HG02870 (cell line): Measurements from ENCODE around the gene PDCD1LG2.

Experiments
- ATAC-seq: cut with Tn5 transposase; IDR thresholded peaks from one replicate; pipeline ENCODE4 v1.9.1; 2021; ENCODE audit warnings: mild to moderate bottlenecking, moderate library complexity; ENCODE audit not compliant: unreplicated experiment

Gene PDCD1LG2

DNA sequence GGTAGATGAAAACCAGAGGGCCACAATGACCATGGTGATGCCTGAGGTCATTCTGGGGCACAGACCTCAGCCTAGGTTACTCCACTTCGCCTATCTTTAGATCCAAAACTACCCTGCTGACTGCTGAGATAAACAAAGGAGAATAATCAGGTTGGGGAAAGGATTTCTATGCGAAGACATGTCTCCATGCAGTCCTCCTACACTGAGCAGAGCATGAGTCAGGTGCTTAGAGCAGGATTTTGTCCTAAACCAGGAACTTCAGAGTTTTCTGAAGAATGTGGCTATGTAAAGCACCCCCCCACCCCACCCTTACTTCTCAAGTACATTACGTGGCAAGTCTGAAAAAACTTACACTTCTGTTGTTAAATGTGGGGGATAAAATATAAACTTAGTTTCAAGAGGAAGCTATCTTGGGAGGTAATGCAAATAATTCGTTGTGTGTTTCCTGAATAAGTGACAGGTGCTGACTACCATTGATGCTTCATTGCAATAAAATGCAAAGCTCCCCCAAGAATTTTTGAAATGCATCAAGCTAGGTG is 19.4 kb downstream of the PDCD1LG2 start:
- ATAC-seq, result peak; percentile 57

DNA sequence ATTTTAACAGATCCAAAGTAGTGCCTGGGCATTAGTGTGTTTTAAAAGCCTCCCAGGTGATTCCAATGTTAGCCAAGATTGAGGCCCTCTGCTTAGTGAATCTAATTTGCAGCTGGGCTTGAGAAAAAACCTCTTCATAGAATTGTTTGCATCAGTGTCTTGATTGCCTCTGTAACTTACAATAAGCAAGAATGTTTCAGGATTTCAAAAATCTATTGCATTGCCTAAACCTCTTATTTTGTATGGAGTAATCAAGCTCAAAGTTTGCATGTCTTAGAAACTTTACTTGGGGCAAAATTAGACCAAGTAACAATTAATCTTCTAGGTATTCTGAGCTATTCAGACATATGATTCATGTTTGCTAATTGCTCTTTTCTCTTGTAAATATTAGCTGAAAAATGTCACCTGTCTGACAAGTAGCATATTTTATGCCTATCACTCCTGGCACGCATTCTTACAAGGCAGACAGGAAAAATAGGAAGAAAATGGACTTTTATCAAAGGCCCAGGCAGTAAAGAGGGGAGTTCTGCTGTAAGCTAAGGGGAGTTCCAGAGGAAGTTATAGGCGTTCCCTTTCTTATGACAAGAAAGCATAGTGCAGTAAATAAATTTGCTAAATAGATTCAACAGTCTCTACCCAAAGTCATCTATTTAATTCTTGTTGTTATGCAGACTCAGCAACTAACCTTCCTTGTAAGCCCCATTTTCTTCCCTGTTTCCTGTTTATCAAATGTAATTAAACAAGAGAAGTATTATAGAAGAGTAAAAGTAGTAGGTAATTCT is 21.0 kb downstream of the PDCD1LG2 start:
- no peak for ATAC-seq

DNA sequence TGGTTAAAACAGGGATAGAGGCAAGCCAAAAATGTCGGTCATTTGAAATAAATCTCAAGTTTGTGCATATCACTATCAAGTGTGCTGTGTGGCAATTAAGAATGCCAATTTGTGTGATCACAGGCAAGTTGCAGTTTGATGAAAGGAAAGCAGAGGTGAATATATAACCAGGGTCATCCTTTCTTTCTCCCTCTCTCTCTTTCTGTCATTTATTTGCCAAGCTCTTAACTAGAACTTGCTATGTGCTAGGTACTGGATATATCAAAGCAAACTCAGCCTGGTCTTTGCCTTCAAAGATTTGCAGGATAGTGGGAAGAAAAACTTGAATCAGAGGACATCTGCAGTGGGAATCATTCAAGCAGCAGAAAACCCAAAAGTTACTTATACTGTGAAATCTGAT is 22.0 kb downstream of the PDCD1LG2 start:
- ATAC-seq, result no peak

DNA sequence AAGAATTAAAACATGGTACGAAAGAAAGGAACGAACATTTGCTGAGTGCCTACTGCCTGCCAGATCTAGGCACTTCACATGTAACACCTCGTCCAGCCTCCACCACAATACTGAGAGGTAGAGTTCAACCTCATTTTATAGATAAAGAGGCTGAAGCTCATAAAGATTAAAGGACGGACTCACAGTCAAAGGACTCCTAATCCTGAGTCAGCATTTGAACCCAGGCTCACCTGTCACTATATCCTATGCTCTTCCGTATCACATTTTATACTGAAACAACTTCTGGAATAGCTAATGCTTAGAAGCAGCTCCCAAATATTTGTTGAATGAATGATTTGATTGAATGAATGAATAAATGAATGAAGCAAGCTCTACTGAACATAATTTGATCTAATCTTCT is 22.5 kb downstream of the PDCD1LG2 start:
- ATAC-seq, result no peak

DNA sequence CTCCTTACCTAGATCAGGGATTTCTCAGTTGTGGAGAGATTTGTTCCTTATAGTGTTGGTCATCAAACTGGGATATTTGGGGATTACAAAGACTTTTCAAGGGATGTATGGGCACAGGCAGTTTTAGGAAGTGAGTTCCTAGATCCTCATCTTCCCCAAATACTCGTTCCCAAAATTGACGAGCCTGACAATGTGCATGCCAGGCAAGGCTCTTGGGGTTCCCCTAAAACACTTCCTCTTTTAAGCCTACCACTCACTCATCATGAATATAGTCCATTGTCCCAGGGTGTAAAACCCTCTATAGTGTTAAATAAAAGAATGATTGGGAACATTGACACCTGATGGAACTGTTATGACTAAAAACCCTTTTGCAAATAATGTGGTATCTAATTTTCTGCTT is 26.4 kb downstream of the PDCD1LG2 start:
- ATAC-seq, result peak; percentile 53

DNA sequence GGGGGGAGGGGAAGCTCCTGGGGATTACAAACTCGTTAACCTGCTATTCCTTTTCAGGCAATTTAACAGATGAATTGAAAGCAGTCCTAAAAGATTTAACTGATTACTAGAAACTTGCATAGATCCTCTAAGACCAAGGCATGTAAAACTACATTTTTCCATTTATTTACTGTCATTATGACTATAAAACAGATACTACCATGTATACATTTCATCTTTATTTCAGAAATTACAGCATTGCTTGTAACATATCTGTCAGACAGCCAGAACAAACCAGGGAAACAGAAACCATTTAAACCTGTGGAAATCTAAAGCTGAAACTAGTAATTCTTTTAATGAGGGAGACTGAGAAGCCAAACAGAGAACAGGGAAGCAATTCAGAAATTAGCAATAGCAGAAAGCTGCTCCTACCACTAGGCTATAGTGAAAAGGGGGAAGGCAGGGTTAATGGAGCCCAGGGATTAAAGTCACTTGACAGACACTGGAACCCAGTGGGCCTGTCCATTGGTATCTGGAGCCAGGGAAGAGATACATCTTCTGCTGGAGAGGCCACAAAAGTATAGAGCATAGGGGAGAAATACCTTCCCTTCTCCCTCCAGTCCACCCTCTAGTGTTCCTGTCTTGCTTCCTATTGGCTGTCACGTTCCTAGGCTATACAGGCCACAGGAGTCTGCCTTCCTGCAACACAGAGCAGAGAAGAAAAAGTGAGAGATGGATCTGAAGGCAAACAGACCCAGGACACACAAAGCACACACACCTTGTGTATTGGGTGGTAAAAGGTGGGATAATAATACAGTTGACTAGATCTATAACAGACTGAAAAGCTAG is 33.8 kb downstream of the PDCD1LG2 start:
- ATAC-seq, result no peak

DNA sequence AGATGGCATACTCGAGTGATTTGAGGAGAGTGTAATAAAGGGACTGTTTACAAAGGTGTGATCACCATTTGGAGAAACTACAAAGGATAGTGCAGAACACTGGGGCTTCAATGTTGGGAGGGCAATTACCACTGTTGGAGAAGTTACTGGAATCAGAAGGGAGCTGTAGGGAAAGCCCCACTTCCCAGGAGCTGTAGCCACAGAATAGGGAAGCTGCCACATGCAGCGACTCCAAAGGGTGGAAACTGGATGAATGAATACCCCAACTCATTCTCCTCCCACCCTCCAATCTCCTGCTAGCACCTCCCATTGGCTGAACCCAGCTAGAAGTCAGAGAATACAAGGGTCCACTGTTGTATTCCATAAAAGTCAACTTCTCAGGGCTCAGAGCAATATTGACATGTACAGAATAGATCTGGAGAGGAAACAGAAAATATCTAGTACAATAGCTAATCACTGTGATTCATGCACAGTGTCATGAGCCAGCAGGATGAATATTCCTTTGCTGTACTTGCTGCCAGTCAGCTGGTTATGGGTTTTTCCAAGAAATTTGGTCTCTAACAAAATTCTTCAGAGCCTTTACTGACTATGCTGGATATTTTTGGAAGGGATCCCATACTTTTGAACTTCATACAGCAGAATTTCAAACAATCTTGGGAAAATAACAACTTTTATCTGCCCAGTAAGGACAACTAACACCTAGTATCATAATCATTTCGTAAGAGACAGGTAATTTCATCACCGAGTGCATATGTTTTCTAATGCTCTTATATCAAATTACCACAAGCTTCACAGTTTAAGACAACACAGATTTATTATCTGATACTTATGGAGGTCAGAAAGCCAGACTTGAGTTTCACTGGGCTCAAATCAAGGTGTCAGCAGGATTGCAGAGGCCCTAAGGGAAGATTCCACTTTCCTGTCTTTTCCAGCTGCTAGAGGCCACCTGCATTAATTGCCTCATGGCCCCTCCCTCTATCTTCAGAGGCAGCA is 39.6 kb downstream of the PDCD1LG2 start:
- ATAC-seq, result no peak

DNA sequence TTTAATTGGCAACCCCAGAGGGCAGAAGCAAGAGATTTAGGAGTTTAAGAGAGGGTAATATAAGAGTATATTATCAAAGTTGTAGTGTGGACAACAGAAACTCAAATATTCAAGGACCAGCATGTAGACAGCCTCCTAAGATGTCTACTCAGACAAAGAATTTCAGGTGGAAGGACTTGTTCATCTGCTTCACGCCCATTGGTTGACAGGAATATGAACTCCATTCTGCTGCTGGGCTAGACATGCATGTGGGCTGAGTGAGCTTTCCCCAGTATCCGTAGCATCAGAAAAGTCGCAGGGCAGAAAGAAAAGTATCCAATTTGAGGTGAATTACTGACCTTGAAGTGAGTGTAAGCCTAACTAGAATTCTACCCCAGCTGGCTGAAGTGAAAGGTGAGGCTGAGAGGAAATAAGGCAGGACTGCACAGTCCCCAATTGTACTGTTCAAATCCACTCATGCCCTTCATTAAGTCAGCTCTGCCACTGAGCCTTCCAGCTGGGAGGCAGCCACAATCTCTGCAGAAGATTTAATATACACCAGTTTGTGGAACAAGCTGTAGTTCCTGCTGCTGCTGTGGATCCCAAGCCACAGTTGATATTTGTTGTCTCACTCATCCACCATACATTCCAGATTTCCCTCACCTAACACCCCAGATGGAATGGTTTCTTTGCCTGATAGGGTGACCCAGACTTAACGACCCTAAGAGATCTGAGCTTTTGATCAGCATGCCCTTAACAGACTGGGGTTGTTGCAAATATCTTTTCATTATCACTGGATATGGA is 41.2 kb downstream of the PDCD1LG2 start:
- no peak for ATAC-seq

DNA sequence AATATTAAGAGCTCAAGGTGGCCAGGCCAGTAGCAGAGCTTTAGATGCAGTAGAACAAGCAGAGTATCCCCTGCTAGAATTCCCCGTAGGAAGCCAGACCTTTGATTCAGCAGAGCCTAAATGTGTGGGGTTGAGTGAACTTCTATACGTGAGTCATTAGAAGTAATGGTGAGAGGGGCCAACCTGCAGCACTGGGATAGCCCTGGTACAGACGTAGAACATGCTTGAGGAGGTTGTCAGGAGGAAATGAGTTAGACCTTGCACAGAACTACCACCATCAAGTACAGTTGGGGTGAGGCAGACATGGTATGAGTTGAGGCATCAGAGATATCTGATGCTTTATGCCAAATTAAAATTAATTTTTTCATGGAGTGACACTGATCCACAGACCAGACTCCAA is 42.0 kb downstream of the PDCD1LG2 start:
- no peak for ATAC-seq

DNA sequence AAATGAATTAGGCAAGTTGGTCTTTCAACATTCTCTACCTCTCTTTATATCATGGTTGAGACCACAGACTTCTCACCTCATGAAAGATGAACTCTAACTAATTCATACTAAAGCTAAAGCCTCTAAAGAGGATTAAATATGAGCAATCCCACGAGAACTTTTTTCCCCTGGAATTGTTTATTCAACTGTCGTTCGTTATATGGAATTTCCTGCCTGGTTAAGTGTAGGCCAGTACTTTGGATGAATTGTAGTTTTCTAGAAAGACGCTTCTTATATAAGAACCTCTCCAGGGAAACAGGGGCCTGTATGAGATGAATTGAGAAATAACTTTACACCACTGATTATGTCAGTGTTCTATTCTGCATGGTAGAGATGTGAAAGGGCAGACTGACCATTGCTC is 42.9 kb downstream of the PDCD1LG2 start:
- ATAC-seq, result no peak

DNA sequence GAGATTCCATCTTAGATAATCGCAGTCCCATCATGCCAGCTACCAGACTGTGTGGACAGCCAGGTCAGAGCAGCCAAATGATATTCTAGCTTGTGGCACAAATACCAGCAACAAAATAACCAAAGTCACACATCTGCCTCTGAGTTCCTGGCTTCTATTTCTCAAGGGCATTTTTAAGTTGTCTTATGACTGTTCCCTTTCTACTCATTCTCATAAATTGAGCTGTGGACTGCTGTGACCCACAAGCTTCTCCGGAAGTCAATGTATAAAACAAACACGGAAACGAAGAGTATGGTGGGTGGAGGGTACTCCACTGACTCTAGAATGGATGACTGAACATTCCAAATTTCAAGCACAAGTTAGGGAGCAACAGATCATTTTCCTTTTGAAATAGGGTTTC is 43.9 kb downstream of the PDCD1LG2 start:
- peak; percentile 71 for ATAC-seq

DNA sequence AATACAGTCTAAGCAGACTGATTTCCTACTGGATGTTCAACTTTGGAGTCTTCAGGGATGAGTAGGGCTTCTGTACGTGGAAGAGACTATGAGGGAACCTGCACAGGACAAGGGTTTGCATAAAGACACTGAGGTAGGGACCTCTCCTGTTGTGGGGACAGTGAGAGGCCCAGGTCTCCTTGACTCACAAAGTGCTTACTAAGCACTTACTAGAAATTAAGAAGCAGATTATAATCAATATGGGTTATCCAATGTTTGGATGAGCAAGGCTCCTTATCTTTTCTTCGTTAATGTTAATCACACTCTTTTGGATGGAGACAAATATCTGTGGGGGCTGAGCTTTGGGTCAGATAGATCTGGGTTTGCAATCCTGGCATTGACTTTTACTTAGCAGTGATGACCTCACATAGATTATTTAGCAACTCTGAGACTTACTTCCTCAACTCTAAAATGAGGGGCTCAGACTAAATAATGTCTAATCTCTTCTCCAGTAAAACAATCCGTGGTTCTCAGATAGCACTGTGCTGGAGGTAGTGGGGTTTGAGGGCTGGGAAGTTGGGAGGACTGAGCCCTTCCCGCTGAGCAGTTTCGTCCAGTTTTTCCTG is 45.9 kb downstream of the PDCD1LG2 start:
- ATAC-seq, result no peak

DNA sequence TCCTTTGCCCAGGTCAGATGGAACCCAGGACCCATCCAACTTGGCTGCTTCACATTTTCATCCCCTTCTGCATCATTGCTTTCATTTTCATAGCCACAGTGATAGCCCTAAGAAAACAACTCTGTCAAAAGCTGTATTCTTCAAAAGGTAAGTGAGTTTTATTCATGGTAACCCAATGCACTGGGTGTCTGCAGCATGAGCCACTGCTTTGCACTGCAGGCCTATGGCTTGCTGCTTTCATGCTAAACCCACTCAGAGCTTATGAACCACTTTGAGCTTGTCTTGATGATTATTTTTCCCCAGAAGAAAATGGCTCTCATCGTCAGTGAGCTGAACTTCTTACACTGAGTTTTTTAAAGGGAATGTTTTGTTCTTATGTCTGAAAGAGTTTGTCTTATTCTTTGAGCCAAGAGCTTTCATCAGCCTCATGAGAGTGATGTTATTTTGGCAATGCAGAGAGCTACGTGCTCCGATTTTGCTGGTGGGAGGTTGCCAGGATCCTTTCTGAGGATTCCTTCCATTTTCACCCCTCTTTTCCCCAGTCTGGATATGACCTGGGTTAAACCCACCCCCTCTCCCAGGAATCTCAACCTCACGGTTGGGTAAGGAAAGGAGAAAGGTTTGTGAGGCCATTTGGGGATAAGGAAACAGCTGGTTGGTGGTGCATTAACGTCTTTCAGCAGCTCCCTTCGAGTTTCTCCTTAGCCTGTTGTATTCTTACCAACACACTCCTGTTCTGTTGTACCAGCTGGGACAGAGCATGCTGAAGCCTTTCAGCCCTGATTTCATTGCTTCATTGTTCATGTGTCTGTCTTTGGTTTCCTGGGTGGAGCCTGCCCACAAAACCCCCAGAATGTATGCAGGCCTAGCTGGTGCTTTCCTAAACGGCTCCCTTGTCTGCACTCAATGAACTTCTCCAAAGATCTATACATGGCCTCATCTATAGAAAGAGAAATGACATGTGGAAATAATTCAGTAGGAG is 47.6 kb downstream of the PDCD1LG2 start:
- ATAC-seq, result peak; percentile 56

DNA sequence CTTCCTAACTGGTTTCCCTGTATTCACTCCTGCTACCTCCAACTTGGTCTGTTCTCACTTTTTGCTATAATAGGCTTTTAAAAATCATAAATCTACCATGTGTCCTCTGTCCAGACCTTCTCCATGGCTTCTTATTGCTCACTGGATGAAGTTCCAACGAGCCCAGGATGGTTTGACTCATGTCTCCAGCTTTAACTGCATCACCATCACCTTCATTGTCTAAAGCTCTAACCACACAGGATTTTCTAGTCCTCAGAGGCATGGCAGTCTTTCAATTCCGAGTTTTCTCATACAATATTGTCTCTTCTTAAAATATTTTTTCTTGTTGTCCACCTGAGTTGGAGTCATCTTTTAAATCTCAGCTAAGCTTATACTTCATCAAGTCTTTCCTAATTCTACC is 49.3 kb downstream of the PDCD1LG2 start:
- no peak for ATAC-seq

DNA sequence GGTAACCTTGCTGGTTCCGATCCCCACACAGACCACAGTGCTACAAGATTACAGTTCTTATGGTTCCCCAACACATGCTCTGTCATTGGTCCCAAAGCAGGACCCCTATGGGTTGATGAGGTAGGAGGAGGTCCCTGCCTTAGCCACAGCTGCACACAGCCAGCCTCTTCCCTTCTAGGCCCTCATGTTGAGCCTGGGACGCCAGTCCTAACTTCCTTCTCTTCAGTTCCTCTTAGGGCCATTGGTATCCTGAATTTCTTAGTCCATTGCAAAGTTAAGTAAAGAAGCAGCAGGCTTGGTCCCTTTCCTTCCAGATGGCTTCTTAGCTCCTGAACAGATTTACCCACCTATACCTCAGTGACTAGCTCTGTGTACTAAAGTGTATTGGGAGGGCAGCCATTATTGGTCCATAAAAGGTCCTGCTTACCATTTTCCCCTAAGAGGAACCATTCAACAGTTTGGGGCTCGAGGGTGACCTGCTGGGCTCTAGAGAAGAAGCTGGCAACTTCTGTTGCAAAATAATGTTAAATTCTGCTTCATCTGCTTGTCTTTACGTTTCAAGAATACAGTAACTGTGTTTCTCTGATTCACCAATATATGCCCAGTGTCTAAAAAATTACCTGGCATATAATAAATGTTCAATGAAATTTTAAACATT is 50.2 kb downstream of the PDCD1LG2 start:
- no peak for ATAC-seq

DNA sequence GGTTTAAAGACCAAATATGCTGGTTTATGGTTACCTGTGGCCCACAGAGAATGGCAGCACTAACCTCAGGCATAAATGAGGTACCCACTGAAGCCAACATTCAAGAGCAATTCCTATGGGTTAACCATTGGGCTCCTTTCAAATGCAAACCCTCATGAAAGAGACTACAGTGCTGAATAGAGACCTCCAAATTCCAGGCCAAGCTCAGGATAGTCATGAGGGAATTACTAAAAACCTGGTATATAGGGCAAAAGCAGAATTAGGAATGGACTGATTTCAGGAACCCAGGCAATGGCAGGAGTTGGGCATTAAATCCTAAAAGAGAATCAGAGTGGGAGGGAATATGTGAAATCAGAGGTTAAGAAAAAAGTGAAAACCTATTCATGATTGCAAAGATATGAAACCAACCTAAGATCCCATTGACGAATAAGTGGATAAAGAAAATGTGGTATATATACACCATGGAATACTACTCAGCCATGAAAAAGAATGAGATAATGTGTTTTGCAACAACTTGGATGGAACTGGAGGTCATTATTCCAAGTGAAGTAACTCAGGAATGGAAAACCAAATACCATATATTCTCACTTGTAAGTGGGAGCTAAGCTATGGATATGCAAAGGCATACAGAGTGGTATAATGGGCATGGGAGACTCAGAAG is 51.6 kb downstream of the PDCD1LG2 start:
- ATAC-seq, result no peak

DNA sequence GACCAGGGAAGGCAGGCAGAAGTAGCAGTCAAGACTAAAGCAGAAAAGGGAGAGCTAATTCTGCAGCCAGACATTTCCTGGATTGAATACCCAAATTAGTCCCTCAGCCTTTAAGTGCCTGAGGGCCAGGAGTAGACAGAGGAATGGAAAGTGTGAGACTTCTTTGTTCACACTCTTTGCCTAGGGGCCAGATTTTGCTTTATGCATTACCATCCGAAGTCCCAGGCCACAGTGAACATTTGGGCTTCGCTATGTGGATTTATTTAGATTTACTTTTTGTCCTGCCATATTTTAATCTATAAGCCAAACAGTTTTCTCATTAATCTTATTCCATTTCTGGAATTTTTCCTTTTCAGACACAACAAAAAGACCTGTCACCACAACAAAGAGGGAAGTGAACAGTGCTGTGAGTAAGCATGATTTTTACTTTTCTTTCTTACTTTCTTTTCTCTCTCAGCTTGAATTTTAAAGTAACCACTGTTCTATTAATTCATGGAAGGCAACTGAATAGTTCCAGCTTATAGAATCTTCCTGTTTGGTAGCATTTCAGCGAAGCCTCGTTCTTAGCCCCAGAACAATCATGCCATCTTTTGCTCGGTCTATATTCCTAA is 52.6 kb downstream of the PDCD1LG2 start:
- ATAC-seq, result no peak
